Spleen (tissue), 7 donors: ENCODE results near the gene TCP11L2.

ENCODE experiments used
- POLR2AphosphoS5 ChIP-seq, 3 donors: sonication (generic); formaldehyde crosslinking; IDR thresholded peaks; one replicate each; pipeline ENCODE4 v1.5.1; 2017; ENCODE audit warnings: antibody characterized with exemption in 3 of 3
- TF ChIP-seq, protein P1 (sequence below), 11 experiments: fragments of 200-600 bp in 7 of 11; fragments of 450-650 bp in 4 of 11; sonication (generic) in 4 of 11; IDR thresholded peaks in 8 of 11; conservative IDR thresholded peaks in 3 of 11; 1 replicate in 7 of 11; 2 replicates in 4 of 11; pipeline versions ENCODE4 v1.4.0 to v1.8.0; 2016 to 2021; ENCODE audit warnings: antibody characterized with exemption in 11 of 11, inconsistent platforms in 4 of 11, mild to moderate bottlenecking in 1 of 11
- donor health status: DM: no; HTN: no; CAD: no; lungs with moderate emphysema.
- donor health status: DM: no; HTN: no; CAD: no.
- donor health status: DM: no; HTN: no; CAD: no.

- no peak for TF ChIP-seq POLR2AphosphoS5 (IDR thresholded peaks at IDR 0.05)
- TF ChIP-seq, protein P1, sequence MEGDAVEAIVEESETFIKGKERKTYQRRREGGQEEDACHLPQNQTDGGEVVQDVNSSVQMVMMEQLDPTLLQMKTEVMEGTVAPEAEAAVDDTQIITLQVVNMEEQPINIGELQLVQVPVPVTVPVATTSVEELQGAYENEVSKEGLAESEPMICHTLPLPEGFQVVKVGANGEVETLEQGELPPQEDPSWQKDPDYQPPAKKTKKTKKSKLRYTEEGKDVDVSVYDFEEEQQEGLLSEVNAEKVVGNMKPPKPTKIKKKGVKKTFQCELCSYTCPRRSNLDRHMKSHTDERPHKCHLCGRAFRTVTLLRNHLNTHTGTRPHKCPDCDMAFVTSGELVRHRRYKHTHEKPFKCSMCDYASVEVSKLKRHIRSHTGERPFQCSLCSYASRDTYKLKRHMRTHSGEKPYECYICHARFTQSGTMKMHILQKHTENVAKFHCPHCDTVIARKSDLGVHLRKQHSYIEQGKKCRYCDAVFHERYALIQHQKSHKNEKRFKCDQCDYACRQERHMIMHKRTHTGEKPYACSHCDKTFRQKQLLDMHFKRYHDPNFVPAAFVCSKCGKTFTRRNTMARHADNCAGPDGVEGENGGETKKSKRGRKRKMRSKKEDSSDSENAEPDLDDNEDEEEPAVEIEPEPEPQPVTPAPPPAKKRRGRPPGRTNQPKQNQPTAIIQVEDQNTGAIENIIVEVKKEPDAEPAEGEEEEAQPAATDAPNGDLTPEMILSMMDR (IDR thresholded peaks at IDR 0.05 in 8 of 11, conservative IDR thresholded peaks at IDR 0.05 in 3 of 11): no peak
Observed at GRCh38 chr12:106308611-106309010, 6.1 kb downstream of the TCP11L2 start.
